Measurements from ENCODE around the gene PACSIN2. TPM values are rescaled to one million over a fixed set of nuclear protein-coding genes. Genes with fewer than 3 reads are reported as not detected.

The PACSIN2 gene
- total RNA-seq, 1 experiment from 2014 or later, result 8.3 TPM

DNA sequence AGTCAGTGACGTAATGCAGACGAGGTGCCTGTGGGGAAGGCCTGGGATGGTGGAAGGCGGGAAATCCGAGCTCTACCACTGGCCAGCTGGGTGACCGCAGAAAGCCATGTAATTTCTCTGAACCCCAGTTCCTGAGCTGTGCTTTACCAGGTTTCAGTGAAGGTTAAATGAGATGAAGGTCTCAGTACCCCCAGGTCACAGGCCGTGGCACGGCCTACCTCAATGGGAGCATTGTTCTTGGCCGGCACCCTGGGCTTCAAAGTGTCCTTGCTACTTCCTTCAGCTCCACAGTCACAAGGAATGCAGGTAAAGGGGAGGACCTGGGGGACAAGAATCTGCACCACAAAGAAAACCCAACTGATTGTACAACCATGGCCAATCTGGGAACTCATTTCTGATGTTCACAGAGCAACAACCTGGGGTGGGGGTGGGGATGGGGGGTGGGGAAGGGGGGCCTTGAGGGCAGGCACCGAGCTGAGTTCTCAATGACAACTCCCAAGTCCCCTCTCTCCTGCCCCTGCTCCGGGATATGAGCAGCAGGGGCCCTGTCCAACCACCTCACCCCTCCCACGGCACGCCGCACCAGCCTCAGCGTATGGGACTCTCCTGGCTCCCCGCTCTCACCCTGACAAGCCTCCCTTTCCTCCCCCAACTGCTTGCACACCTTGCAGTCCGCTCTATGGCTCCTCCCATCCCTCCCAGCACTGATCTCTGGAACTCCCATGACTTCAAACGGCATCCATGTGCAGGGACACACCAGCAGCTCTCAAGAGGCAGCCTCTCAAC, 98.8 kb downstream of the PACSIN2 start:
- Histone ChIP-seq H3K36me3 (ENCODE audit: insufficient read depth, low read length) (no peaks in the 10 kb centered on the region), H3K79me2 (ENCODE audit: low read length) (no peaks in the 10 kb centered on the region), H3K4me1 (ENCODE audit: low read length) (no peaks in the 10 kb centered on the region), H4K20me1 (ENCODE audit: insufficient read depth, low read depth, low read length) (peaks cover 33% of the 10 kb centered on the region; the same call in 1 of the 2 replicates), H3K4me2 (ENCODE audit: low read depth, low read length, poor library complexity, severe bottlenecking) (no peak overlapping the region), H3K27me3 (ENCODE audit: low read length) (no peaks in the 10 kb centered on the region), H3K9me3 (ENCODE audit: low read length) (no peaks in the 10 kb centered on the region), H2AFZ (ENCODE audit: low read length) (no peak overlapping the region), H3K9ac (ENCODE audit: low read length) (no peak overlapping the region), H3K27ac (ENCODE audit: low read length) (no peak overlapping the region), H3K9me2 (replicated peaks; ENCODE audit: insufficient read depth, low read length) (no peaks in the 10 kb centered on the region), H3K4me3 (ENCODE audit: low read length) (no peak overlapping the region)
- no peak for DNase-seq

DNA sequence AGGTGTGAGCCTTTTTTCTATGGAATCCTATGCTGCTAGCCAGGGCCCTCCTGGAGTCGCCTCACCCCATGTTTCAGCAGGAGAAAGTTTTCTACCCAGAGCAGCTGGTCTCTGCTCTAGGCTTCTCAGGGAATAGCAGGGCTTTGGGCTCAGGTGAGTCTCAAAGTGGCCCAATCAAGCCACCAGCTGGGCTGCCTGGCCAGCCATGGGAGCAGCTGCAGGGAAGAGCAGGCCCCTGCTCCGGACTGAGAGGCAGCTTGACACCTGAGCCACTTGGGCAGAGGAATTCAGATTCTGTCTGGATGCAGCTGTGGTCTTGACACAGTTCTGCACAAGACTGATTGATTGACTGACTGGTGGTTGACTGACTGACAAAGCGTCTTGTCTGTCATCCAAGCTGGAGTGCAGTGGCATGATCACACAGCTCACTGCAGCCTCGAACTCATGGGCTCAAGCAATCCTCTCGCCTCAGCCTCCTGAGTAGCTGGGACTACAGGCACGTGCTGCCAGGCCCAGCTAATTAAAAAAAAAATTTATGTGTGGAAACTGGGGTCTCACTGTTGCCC, 100.4 kb downstream of the PACSIN2 start:
- Histone ChIP-seq H4K20me1 (ENCODE audit: insufficient read depth, low read depth, low read length) (peaks cover 38% of the 10 kb centered on the region; the same call in 1 of the 2 replicates), H3K9ac (ENCODE audit: low read length) (no peak overlapping the region), H3K4me3 (ENCODE audit: low read length) (no peak overlapping the region), H3K79me2 (ENCODE audit: low read length) (no peaks in the 10 kb centered on the region), H3K27ac (ENCODE audit: low read length) (no peak overlapping the region), H2AFZ (ENCODE audit: low read length) (no peak overlapping the region), H3K9me2 (replicated peaks; ENCODE audit: insufficient read depth, low read length) (no peaks in the 10 kb centered on the region), H3K4me2 (ENCODE audit: low read depth, low read length, poor library complexity, severe bottlenecking) (no peak overlapping the region), H3K9me3 (ENCODE audit: low read length) (no peaks in the 10 kb centered on the region), H3K36me3 (ENCODE audit: insufficient read depth, low read length) (no peaks in the 10 kb centered on the region), H3K27me3 (ENCODE audit: low read length) (no peaks in the 10 kb centered on the region), H3K4me1 (ENCODE audit: low read length) (no peaks in the 10 kb centered on the region)
- no peak for DNase-seq

DNA sequence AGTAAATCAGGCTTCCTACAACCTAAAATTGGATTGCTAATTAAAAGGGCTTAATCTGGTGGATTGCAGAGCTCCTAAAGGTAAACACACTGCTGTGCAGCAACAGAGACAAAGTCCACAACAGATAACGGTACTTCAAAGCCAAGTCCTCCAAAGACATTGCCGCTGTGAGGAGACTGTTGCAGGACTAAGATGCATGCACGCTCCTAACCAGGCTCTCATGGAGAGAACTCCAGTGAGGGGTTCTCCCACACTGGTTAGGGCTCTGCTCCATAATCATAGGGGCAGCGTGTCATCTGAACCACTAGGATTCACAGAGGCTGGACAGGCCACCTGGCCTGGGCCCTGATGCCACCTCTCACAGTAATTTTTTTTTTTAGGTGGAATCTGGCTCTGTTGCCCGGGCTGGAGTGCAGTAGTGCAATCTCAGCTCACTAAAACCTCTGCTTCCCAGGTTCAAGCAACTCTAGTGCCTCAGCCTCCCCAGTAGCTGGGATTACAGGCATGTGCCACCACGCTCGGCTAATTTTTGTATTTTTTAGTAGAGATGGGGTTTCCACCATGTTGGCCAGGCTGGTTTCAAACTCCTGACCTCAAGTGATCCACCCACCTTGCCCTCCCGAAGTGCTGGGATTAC, 101.0 kb downstream of the PACSIN2 start:
- H3K4me3 ChIP-seq (ENCODE audit: low read length), result no peak overlapping the region
- no peaks in the 10 kb centered on the region for H3K36me3 ChIP-seq (ENCODE audit: insufficient read depth, low read length)
- H3K4me2 ChIP-seq (ENCODE audit: low read depth, low read length, poor library complexity, severe bottlenecking), result no peak overlapping the region
- H4K20me1 ChIP-seq (ENCODE audit: insufficient read depth, low read depth, low read length), result peaks cover 38% of the 10 kb centered on the region; the same call in 1 of the 2 replicates
- no peaks in the 10 kb centered on the region for H3K79me2 ChIP-seq (ENCODE audit: low read length)
- no peaks in the 10 kb centered on the region for H3K9me2 ChIP-seq (replicated peaks; ENCODE audit: insufficient read depth, low read length)
- no peak overlapping the region for H3K9ac ChIP-seq (ENCODE audit: low read length)
- no peak for DNase-seq
- no peaks in the 10 kb centered on the region for H3K27me3 ChIP-seq (ENCODE audit: low read length)
- no peaks in the 10 kb centered on the region for H3K9me3 ChIP-seq (ENCODE audit: low read length)
- H3K4me1 ChIP-seq (ENCODE audit: low read length), result no peaks in the 10 kb centered on the region
- no peak overlapping the region for H3K27ac ChIP-seq (ENCODE audit: low read length)
- H2AFZ ChIP-seq (ENCODE audit: low read length), result no peak overlapping the region

DNA sequence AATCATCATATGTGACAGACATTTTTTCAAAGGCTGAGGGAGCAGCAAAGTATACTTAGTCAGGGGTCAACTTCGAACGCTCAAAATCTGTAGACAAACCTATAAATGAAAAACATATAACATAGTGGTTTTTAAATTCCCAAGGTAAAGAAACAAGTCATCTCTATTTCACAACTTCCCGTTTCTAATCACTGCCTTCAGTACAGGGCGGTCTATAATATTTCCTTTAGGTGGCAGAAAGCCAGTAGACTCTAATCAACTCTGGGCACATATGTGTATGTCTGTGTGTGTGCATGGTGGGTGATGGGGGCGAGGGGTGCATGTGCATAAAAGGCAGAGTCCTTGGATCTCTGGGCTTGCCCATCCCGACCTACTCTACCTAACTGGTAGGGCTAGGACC, 102.9 kb downstream of the PACSIN2 start:
- H3K4me1 ChIP-seq (ENCODE audit: low read length), result no peaks in the 10 kb centered on the region
- no peak overlapping the region for H3K4me3 ChIP-seq (ENCODE audit: low read length)
- H3K9ac ChIP-seq (ENCODE audit: low read length), result no peak overlapping the region
- H3K79me2 ChIP-seq (ENCODE audit: low read length), result no peaks in the 10 kb centered on the region
- peaks cover 22% of the 10 kb centered on the region; the same call in 1 of the 2 replicates for H4K20me1 ChIP-seq (ENCODE audit: insufficient read depth, low read depth, low read length)
- no peak overlapping the region for H3K4me2 ChIP-seq (ENCODE audit: low read depth, low read length, poor library complexity, severe bottlenecking)
- no peaks in the 10 kb centered on the region for H3K9me3 ChIP-seq (ENCODE audit: low read length)
- DNase-seq, result no peak
- no peak overlapping the region for H3K27ac ChIP-seq (ENCODE audit: low read length)
- no peak overlapping the region for H2AFZ ChIP-seq (ENCODE audit: low read length)
- H3K27me3 ChIP-seq (ENCODE audit: low read length), result no peaks in the 10 kb centered on the region
- no peaks in the 10 kb centered on the region for H3K9me2 ChIP-seq (replicated peaks; ENCODE audit: insufficient read depth, low read length)
- H3K36me3 ChIP-seq (ENCODE audit: insufficient read depth, low read length), result no peaks in the 10 kb centered on the region

DNA sequence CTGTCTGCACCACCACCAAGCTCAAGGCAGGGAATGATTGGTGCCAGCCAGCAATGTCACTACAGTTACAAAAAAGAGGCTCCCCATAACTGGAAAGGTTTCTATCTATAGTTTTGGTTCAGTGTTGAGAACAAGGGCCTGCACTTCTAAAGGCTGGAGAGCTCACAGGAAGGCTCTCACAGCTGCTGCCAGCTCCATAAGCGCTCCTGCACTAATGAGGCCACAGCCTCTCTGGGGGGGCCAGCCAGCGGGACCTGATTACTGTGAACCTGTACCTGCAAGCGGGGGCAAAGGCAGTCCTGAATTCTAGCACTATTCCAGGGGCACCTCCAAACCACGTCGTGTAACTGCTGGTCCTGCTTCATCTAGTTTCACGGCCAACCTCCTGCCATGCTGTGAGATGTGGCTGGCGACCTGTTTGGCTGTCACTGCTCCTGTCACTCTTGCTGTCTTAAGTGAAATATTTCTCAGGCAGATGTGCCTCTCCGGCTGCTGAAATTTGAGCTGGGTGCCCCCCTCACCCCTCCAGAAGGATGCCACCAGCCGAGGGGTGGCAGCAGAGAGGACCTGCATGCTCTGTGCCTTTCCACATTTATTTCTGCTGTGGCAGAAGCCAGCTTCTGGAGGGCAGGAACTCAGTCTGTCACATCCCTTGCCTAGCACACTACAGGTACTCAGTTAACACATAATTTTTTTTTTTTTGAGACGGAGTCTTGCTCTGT, 104.6 kb downstream of the PACSIN2 start:
- Histone ChIP-seq H3K9ac (ENCODE audit: low read length) (no peak overlapping the region), H2AFZ (ENCODE audit: low read length) (no peak overlapping the region), H4K20me1 (ENCODE audit: insufficient read depth, low read depth, low read length) (peaks cover 28% of the 10 kb centered on the region; the same call in 1 of the 2 replicates), H3K79me2 (ENCODE audit: low read length) (no peaks in the 10 kb centered on the region), H3K36me3 (ENCODE audit: insufficient read depth, low read length) (no peaks in the 10 kb centered on the region), H3K4me1 (ENCODE audit: low read length) (no peaks in the 10 kb centered on the region), H3K4me2 (ENCODE audit: low read depth, low read length, poor library complexity, severe bottlenecking) (no peak overlapping the region), H3K27me3 (ENCODE audit: low read length) (no peaks in the 10 kb centered on the region), H3K9me2 (replicated peaks; ENCODE audit: insufficient read depth, low read length) (no peaks in the 10 kb centered on the region), H3K9me3 (ENCODE audit: low read length) (no peaks in the 10 kb centered on the region), H3K4me3 (ENCODE audit: low read length) (no peak overlapping the region), H3K27ac (ENCODE audit: low read length) (no peak overlapping the region)
- DNase-seq, result peak; percentile 47

DNA sequence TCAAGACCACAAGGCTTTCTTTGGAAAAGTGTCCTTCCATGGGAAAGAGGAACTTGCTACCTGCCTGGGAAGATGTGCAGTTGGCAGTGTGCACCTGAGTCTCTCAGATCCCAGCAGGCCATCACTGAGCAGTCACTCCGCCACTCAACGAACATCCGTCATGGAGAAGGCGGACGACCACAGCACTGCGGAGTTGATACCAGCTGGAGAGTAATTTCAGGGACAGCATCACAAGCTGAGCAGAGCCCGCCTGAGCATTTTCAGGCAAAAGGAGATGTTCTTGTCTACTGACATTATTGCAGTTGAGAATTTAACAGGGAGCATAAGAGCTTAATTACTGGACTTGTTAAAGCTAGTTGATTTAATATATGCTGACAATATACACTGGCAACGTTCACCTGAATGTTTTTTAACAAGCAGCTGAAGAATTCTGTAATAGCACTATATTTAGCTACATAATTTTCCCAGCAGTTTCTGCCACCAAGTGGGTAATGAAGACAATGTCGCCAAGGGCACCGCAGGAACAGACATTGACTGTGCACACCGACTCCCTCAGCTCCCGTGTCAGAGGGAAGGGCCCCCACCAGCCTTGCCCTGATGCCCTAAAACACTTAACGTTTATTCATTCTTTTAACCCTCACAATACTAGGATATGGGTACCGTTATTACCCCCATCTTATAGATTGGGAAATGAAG, 105.4 kb downstream of the PACSIN2 start:
- Histone ChIP-seq H3K36me3 (ENCODE audit: insufficient read depth, low read length) (no peaks in the 10 kb centered on the region), H3K9me2 (replicated peaks; ENCODE audit: insufficient read depth, low read length) (no peaks in the 10 kb centered on the region)

DNA sequence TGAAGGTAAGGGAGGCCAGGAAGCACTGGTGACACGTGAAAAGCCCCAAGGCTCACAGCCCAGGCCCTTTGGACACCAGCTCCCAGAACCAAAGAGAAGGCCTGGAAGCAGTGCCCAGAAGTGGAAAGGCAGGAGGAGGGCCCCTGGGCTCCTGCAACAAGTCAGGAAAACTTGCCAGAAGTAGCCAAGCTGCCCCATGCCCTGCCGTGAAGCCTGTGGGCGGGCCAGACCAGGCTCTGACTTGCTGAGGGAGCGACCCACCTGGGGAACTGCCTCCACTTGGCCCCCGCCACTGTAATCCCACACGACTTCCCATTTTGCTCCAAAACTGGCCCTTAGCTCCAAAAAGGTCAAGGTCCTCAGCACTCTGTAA, 106.6 kb downstream of the PACSIN2 start:
- Histone ChIP-seq H3K4me1 (ENCODE audit: low read length) (no peaks in the 10 kb centered on the region), H3K36me3 (ENCODE audit: insufficient read depth, low read length) (no peaks in the 10 kb centered on the region), H3K27ac (ENCODE audit: low read length) (no peak overlapping the region), H2AFZ (ENCODE audit: low read length) (no peak overlapping the region), H3K9ac (ENCODE audit: low read length) (no peak overlapping the region), H3K4me2 (ENCODE audit: low read depth, low read length, poor library complexity, severe bottlenecking) (no peak overlapping the region), H3K9me2 (replicated peaks; ENCODE audit: insufficient read depth, low read length) (no peaks in the 10 kb centered on the region), H3K4me3 (ENCODE audit: low read length) (no peak overlapping the region), H3K9me3 (ENCODE audit: low read length) (no peaks in the 10 kb centered on the region), H4K20me1 (ENCODE audit: insufficient read depth, low read depth, low read length) (peaks cover 25% of the 10 kb centered on the region; the same call in 1 of the 2 replicates), H3K27me3 (ENCODE audit: low read length) (no peaks in the 10 kb centered on the region), H3K79me2 (ENCODE audit: low read length) (no peaks in the 10 kb centered on the region)
- no peak for DNase-seq

More for the DNA sequence above, 105.4 kb downstream of the PACSIN2 start:
- Histone ChIP-seq H3K9ac (ENCODE audit: low read length) (no peak overlapping the region), H3K79me2 (ENCODE audit: low read length) (no peaks in the 10 kb centered on the region), H4K20me1 (ENCODE audit: insufficient read depth, low read depth, low read length) (peaks cover 25% of the 10 kb centered on the region; the same call in 1 of the 2 replicates), H3K4me1 (ENCODE audit: low read length) (no peaks in the 10 kb centered on the region), H3K27me3 (ENCODE audit: low read length) (no peaks in the 10 kb centered on the region), H3K4me2 (ENCODE audit: low read depth, low read length, poor library complexity, severe bottlenecking) (no peak overlapping the region), H2AFZ (ENCODE audit: low read length) (no peak overlapping the region), H3K27ac (ENCODE audit: low read length) (no peak overlapping the region), H3K9me3 (ENCODE audit: low read length) (no peaks in the 10 kb centered on the region), H3K4me3 (ENCODE audit: low read length) (no peak overlapping the region)
- no peak for DNase-seq

Data from Karpas-422 (cell line).